NCI-H460 (cell line): ENCODE results near the gene YPEL1. TPM values are rescaled to one million over a fixed set of nuclear protein-coding genes. Genes with fewer than 3 reads are reported as not detected.
"Not testable (repeated sequence)": the region's sequence is repeated elsewhere in the genome, so short reads cannot be mapped to it uniquely, and the experiment has no call there.

ENCODE experiments used
- DNase-seq: peaks from one replicate; pipeline ENCODE4 v3.0.0-alpha.2; 2016; ENCODE audit warnings: low read depth; ENCODE audit errors: extremely low read depth
- total RNA-seq: library from RNA; depleted of rRNA; stranded (reverse); fragments of >200 nt; shearing (Covaris generic); gene quantifications from 2 replicates; pipeline ENCODE4 v1.2.3, GENCODE V29; 2014

YPEL1 gene
- total RNA-seq, 1 experiment from 2014 or later: 2.9 TPM

DNA sequence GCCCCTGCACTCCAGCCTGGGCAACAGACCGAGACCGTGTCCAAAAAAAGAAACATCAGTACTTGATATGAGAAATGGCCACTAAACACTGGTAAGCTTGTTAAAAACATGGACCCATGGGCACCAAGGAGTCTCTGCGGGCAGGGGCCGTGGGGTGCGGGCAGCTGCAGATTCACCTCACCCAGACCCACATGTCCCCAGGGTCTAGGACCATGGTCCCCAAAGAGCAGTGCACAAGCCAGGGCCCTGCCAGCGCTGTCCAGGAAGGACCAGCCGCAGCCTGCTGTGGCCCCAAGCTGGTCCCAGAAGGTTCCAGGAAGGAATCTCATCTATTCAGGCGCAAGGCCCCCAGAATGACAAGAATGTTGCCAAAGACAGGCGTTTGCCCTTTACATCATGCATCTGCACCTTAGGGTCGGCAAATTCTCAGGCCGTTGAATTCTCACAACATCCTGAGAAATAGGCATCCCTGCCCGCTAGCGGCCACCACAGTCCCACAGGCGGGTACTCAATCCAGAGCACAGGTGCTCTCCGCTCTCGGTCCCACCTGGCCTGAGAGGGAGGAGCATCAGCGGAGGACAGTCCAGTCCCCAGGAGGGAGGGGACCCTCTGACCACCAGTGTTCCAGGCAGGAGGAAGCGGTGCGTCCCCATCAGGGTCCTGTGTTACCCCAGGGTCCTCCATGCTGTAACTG, 9.5 kb downstream of the YPEL1 start:
- DNase-seq: no peak

DNA sequence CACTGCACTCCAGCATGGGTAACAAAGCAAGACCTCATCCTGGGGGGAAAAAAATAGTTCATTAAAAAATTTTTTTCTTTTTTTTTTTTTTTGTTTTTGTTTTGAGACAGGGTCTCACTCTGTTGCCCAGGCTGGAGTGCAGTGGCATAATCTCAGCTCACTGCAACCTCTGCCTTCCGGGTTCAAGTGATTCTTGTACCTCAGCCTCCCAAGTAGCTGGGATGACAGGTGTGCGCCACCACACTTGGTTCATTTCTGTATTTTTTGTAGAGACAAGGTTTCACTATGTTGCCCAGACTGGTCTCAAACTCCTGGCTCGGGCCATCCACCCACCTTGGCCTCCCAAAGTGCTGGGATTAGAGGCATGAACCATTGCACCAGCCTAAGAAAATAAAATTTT, 11.1 kb downstream of the YPEL1 start:
- DNase-seq: not testable (repeated sequence)

- DNase-seq: not testable (repeated sequence)
Observed at GRCh38 chr22:21721195-21721852, 14.3 kb downstream of the YPEL1 start.

GRCh38 chr22:21720191-21720859, 15.3 kb downstream of the YPEL1 start:
- DNase-seq: not testable (repeated sequence)

GRCh38 chr22:21719024-21719423, 16.6 kb downstream of the YPEL1 start:
- DNase-seq: no peak

DNA sequence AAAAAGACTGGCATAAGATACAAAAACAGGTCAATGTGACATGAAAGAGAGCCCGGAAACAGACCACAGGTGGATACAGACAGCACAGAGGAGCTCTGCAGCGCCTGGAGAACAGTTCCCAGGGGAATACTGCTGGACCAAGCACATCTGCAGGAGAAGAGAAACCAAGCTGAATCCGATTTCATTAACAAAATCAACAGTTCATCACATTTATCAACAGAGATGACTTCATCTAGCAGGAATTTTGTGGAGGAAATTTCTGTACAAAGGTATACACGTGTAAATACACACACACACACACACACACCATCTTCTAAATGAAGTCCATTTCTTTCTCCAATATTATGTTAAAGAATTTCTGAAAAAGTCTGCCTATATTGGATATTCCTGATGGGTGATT, 17.1 kb downstream of the YPEL1 start:
- no peak for DNase-seq

GRCh38 chr22:21716395-21717122, 19.0 kb downstream of the YPEL1 start:
- DNase-seq: not testable (repeated sequence)

DNA sequence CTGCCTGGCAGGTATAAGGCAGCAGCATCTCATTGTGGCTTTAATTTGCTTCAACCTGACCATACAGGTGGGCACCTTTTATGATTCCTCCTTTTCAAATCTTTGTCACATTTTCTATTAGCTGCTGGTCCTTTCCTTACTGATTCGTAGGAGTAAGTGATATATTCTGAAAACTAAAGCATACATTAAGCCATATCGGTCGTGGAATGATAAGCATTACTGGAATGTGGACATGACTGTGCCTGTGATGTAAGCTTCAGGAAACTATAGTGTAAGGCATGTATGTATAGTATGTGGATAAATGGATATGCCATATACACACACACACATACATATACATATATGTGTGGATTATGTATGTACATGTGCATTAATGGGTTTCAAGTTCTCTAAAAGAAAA, 20.8 kb downstream of the YPEL1 start:
- no peak for DNase-seq

GRCh38 chr22:21714059-21714770, 21.4 kb downstream of the YPEL1 start:
- DNase-seq: no peak

DNA sequence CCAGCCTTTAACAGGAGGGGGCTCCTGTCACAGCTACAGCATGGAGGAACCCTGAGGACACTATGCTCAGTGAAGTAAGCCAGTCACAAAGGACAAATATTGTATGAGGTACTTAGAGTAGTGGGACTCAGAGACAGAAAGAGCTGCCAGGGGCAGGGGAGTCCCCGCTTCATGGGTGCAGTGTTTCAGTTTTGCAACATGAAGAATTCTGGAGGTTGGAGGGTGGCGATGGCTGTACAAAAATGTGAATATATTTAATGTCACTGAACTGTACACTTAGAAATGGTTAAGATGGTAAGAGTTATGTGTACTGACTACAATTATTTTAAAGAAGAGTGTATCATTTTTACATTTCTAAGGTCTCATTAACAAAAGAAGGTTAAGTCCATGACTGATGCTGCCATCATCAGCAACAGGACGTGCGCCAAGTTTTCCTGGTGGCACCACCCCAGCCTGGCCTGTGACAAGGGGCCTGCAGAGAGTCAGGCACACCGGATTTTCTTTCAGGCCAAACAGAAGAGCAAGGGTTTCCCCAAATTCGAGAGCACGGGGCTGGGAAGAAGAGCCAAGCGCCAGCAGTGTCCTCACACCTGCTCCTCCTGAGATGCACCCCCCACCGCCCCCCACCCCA, 22.1 kb downstream of the YPEL1 start:
- no peak for DNase-seq

DNA sequence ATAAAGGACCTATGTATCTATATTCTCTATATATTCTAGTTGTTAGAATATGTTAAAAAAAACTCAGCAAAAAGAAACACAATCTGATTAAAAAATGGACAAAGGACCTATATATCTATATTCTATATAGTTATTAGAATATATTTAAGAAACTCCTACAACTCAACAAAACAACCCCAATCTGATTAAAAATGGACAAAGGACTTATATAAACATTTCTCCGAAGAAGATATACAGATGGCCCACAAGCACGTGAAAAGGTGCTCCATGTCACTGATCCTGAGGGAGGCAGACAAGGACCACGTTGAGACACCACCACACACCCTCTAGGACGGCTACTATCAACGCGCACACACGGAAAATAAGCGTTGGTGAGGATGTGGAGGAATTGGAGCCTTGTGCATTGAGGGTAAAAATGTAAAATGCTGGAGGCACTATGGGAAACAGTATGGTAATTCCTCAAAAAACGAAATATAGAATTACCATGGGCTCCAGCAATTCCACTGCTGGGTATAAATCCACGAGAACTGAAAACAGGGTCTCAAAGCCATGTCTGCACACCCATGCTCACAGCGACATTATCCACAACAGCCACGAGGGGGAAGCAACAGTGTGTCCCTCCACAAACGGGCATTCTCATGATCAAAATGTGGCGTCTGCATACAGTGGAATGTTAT, 22.7 kb downstream of the YPEL1 start:
- peak; percentile 60 for DNase-seq

- DNase-seq: no peak
Observed at GRCh38 chr22:21711851-21712250, 23.7 kb downstream of the YPEL1 start.

GRCh38 chr22:21710156-21710555, 25.4 kb downstream of the YPEL1 start:
- no peak for DNase-seq

- DNase-seq: no peak
Observed at GRCh38 chr22:21709688-21710087, 25.9 kb downstream of the YPEL1 start.

- DNase-seq: no peak
Observed at GRCh38 chr22:21708960-21709359, 26.6 kb downstream of the YPEL1 start.

- DNase-seq: no peak
Observed at GRCh38 chr22:21707677-21708076, 27.9 kb downstream of the YPEL1 start.

- DNase-seq: no peak
Observed at GRCh38 chr22:21703684-21704316, 31.8 kb downstream of the YPEL1 start.

DNA sequence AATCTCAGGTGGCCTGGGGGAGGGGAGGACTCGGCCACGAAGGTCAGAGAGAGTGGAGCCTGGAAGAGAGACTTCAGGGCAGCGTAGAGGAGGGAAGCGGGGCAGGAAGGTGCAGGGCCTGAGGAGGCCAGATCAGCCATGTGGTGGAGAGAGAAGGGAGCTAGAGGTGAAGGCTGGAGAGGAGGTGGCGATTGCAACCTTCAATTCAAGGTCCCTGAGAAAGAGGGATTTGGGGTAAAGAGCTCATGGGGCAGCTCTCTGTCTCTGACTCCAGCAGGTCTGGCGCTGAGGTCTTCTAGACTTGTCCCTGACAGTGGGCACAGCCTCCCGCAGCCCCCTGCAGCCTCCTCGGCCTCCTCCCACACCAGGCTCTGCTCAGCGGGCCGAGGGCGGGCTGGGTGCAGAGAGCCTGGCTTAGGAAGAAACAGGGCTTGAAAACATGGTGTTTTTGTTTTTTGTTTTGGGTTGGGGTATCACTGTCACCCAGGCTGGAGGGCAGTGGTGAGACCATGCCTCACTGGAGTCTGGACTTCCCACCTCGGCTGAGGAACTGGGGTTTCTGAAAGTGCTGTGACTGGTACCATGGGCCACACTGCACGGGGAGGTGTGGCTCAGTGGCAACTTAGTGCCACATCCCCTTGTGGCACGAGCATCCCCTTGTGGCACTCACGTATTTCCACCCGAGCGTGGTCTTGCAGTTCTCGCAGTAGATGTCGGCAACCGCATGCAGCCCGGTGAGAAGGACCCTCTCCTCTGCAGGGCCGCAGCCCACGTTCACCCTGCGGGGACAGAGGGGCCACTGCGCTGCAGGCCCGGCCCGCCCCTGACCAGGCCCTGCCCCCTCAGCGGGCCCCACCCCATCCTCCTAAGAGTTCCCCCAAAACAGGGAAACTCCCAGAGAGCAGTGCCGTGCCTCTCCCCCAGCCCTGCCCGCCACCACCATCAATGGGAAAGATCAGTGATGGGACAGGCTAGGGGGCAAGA, 32.6 kb downstream of the YPEL1 start:
- no peak for DNase-seq
